ENCODE data around the gene ELP5.

- TF ChIP-seq CTCF (IDR thresholded peaks at IDR 0.05; ENCODE audit: low read length) (no peak), EZH2 (IDR thresholded peaks at IDR 0.05; ENCODE audit: borderline replicate concordance, low read length) (no peak)
Observed at GRCh38 chr17:7240375-7240774, 11.6 kb upstream of the ELP5 start.
